HEK293 (cell line): ENCODE measurements around the gene IMP3.

ENCODE experiments used
- CTCF ChIA-PET: fragments of 350-600 bp; formaldehyde crosslinking; extraction: SDS; loops from one replicate; lab custom pipeline; 2021; ENCODE audit warnings: antibody characterized with exemption; lab: Yijun Ruan, JAX
- POLR2A ChIA-PET: fragments of 300-600 bp; formaldehyde crosslinking; extraction: SDS; loops from one replicate; lab custom pipeline; 2020; ENCODE audit warnings: antibody characterized with exemption, inconsistent platforms; lab: Yijun Ruan, JAX
- H3K27ac ChIP-seq: fragments of 200-500 bp; sonication (Bioruptor generic); 2 replicates; pipeline ENCODE4 v1.5.1; 2014; ENCODE audit warnings: low read depth, low read length, control low read depth, inconsistent platforms; ENCODE audit errors: extremely low read depth
- H3K36me3 ChIP-seq, 2 experiments: fragments of 200-500 bp in 1 of 2; sonication (Bioruptor generic) in 1 of 2; 1 replicate in 1 of 2; 2 replicates in 1 of 2; pipeline ENCODE4 v1.5.1; 2014 to 2017; ENCODE audit warnings: inconsistent platforms in 2 of 2, low read length in 2 of 2; ENCODE audit not compliant: control insufficient read depth in 2 of 2, insufficient read depth in 1 of 2
- H3K4me1 ChIP-seq: fragments of 200-500 bp; sonication (Bioruptor generic); 2 replicates; pipeline ENCODE4 v1.5.1; 2014; ENCODE audit warnings: mild to moderate bottlenecking, low read length, inconsistent platforms; ENCODE audit not compliant: control insufficient read depth, insufficient read depth
- H3K4me3 ChIP-seq: 2 replicates; pipeline ENCODE4 v1.5.1; 2011; ENCODE audit warnings: low read depth, mild to moderate bottlenecking, control low read depth, low read length, moderate library complexity
- H3K9me3 ChIP-seq: fragments of 200-500 bp; sonication (Bioruptor generic); 2 replicates; pipeline ENCODE4 v1.5.1; 2014; ENCODE audit warnings: low read depth, low read length, inconsistent platforms; ENCODE audit not compliant: control insufficient read depth, insufficient read depth
- BCL6B ChIP-seq: fragments of 450-650 bp; formaldehyde crosslinking; IDR thresholded peaks from 2 replicates; pipeline ENCODE4 v1.5.1; 2017; ENCODE audit warnings: missing biosample characterization, missing genetic modification characterization
- GLI2 ChIP-seq: fragments of 450-650 bp; formaldehyde crosslinking; IDR thresholded peaks from 2 replicates; pipeline ENCODE4; 2017; ENCODE audit warnings: missing biosample characterization, missing genetic modification characterization, low read depth, borderline replicate concordance
- IKZF3 ChIP-seq: fragments of 450-650 bp; IDR thresholded peaks from 2 replicates; pipeline ENCODE4 v1.5.0; 2018; ENCODE audit warnings: missing biosample characterization, mild to moderate bottlenecking, missing genetic modification characterization, moderate library complexity
- PRDM10 ChIP-seq: fragments of 450-650 bp; formaldehyde crosslinking; IDR thresholded peaks from 2 replicates; pipeline ENCODE4 v1.5.1; 2016; ENCODE audit warnings: missing biosample characterization, missing genetic modification characterization
- RBAK ChIP-seq: fragments of 450-650 bp; formaldehyde crosslinking; IDR thresholded peaks from 2 replicates; pipeline ENCODE4 v1.5.1; 2016; ENCODE audit warnings: missing biosample characterization, missing genetic modification characterization
- ZBTB17 ChIP-seq: fragments of 450-650 bp; formaldehyde crosslinking; IDR thresholded peaks from 2 replicates; pipeline ENCODE4 v1.5.1; 2016; ENCODE audit warnings: missing biosample characterization, missing genetic modification characterization
- ZIC2 ChIP-seq: fragments of 450-650 bp; formaldehyde crosslinking; IDR thresholded peaks from 2 replicates; pipeline ENCODE4 v1.5.1; 2016; ENCODE audit warnings: missing biosample characterization, missing genetic modification characterization
- ZNF10 ChIP-seq: fragments of 450-650 bp; formaldehyde crosslinking; IDR thresholded peaks from 2 replicates; pipeline ENCODE4 v1.5.1; 2017; ENCODE audit warnings: missing biosample characterization, missing genetic modification characterization
- ZNF19 ChIP-seq: fragments of 450-650 bp; formaldehyde crosslinking; IDR thresholded peaks from 2 replicates; pipeline ENCODE4; 2016; ENCODE audit warnings: missing biosample characterization, missing genetic modification characterization, low read depth
- ZNF24 ChIP-seq: fragments of 450-650 bp; formaldehyde crosslinking; IDR thresholded peaks from 2 replicates; pipeline ENCODE4 v1.5.1; 2016; ENCODE audit warnings: missing biosample characterization, missing genetic modification characterization
- ZNF350 ChIP-seq: fragments of 450-650 bp; formaldehyde crosslinking; IDR thresholded peaks from 2 replicates; pipeline ENCODE4 v1.5.0; 2017; ENCODE audit warnings: missing biosample characterization, mild to moderate bottlenecking, missing genetic modification characterization
- ZNF366 ChIP-seq: fragments of 450-650 bp; formaldehyde crosslinking; conservative IDR thresholded peaks from 2 replicates; pipeline ENCODE4 v1.5.1; 2016; ENCODE audit warnings: missing biosample characterization, missing genetic modification characterization
- ZNF549 ChIP-seq: fragments of 450-650 bp; IDR thresholded peaks from 2 replicates; pipeline ENCODE4 v1.5.1; 2018; ENCODE audit warnings: missing biosample characterization, missing genetic modification characterization, mild to moderate bottlenecking, inconsistent platforms, moderate library complexity
- ZNF561 ChIP-seq: fragments of 450-650 bp; IDR thresholded peaks from 2 replicates; pipeline ENCODE4 v1.5.1; 2018; ENCODE audit warnings: missing biosample characterization, missing genetic modification characterization, borderline replicate concordance
- ZNF600 ChIP-seq: fragments of 450-650 bp; formaldehyde crosslinking; IDR thresholded peaks from 2 replicates; pipeline ENCODE4 v1.5.1; 2016; ENCODE audit warnings: missing biosample characterization, missing genetic modification characterization
- ZNF837 ChIP-seq: fragments of 450-650 bp; formaldehyde crosslinking; IDR thresholded peaks from 2 replicates; pipeline ENCODE4 v1.5.1; 2016; ENCODE audit warnings: missing biosample characterization, missing genetic modification characterization
- ZSCAN30 ChIP-seq: fragments of 450-650 bp; IDR thresholded peaks from 2 replicates; pipeline ENCODE4 v1.5.1; 2018; ENCODE audit warnings: missing biosample characterization, mild to moderate bottlenecking, missing genetic modification characterization, moderate library complexity
- TF ChIP-seq, protein P1 (sequence below): fragments of 450-650 bp; formaldehyde crosslinking; IDR thresholded peaks from 2 replicates; pipeline ENCODE4 v1.5.1; 2016; ENCODE audit warnings: missing biosample characterization, missing genetic modification characterization

IMP3 gene

DNA sequence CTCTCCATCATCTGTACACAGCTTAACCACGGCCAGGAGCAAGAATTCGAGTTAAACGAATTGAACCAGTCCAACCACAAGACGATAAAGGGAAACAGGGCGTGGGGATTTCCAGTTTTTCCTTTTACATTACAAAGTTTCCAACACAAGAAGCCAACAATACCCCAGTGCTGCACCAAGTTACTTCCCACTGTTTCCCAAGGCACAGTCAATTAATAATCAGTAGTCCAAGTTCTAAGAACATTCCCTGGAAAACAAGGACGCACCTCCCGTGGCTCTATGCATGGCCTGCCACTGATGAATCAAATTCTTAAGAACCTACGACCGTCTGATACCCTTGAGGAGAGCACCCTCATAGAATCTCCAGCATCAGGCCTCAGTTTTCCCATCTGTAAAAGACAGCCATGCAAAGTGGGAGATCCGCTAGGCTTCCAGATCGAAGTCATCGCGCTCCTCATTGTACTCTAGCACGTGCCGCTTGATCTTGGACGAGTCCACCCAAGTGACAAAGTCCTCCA, 774 bp downstream of the IMP3 start:
- ChIA-PET POLR2A (interaction anchor here (0.6 to 4.4 kb wide), 25 partner anchors 7 to 304 kb away, joined by 3 to 94 read pairs (median 5); partner anchors contain the start of genes COMMD4, MAN2C1, NEIL1 and PTPN9), CTCF (interaction anchor here (0.6 to 5.8 kb wide), 9 partner anchors 12 to 374 kb away, joined by 3 to 47 read pairs (median 4); partner anchors contain the start of genes MAN2C1 and SNUPN)
- TF ChIP-seq ZNF24 = no peak
- TF ChIP-seq GLI2 = no peak
- 0 out of 2 replicates have a peak, but pooled peaks have one; percentile 25 for TF ChIP-seq ZSCAN30 (tag by site-specific recombination)
- peak; percentile 40 for TF ChIP-seq PRDM10 (tag by site-specific recombination)
- TF ChIP-seq ZNF10 (tag by site-specific recombination) = peak; percentile 79
- 0 out of 2 replicates have a peak, but pooled peaks have one; percentile 10 for TF ChIP-seq IKZF3 (tag by site-specific recombination)
- peak; percentile 69; the same call in 1 of the 2 replicates for TF ChIP-seq BCL6B
- 0 out of 2 replicates have a peak, but pooled peaks have one; percentile 19 for TF ChIP-seq ZNF561 (tag by site-specific recombination)
- peak overlapping the region; percentile 94; the same call in 1 of the 2 replicates for H3K27ac ChIP-seq
- no peaks in the 10 kb centered on the region for H3K9me3 ChIP-seq
- peak overlapping the region; percentile 58 for H3K4me3 ChIP-seq
- peaks cover 6% of the 10 kb centered on the region in 2 experiments; a peak in 2 of 3 replicates for H3K36me3 ChIP-seq
- H3K4me1 ChIP-seq = peaks cover 7% of the 10 kb centered on the region

DNA sequence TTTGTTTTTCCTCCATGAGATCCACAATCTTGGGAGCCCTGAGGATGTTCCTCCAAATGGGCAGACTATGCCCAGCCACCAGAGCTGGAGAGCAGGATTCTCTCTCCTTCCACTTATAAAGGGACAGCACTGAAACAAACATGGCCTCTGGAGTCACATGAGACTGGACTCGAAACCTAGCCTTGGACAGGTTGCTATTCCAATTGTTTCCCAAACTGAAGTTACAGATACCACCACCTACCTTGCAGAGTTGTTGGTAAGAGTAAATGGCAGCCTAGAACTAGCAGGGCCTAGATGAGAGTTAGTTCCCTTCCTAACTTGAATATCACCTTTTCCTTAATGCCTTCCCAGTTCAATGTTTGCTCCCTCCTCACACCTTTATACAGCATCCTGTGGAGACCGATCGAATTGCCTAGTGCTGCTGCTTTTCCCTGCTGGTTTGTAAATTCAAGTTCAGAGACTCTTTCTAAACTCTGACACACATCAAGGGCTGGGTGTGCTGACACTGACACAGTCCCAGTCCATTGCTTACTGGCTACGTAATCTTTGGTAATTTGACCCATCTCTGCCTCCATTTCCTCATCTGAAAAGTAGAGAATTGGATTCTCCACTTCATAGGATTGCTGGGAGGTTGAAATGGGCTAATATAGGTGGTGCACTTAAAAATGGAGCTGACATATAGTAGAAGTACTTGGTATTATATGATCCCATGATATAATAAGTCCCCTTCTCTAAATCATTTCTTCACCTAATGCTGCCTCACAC, 2.6 kb downstream of the IMP3 start:
- Histone ChIP-seq H3K9me3 (no peaks in the 10 kb centered on the region), H3K36me3 (peaks cover 6% of the 10 kb centered on the region in 2 experiments; a peak in 2 of 3 replicates), H3K4me3 (no peak overlapping the region), H3K4me1 (peaks cover 7% of the 10 kb centered on the region), H3K27ac (peak overlapping the region; percentile 25; the same call in 1 of the 2 replicates)
- ChIA-PET POLR2A (interaction anchor here (0.6 to 4.4 kb wide), 9 partner anchors 10 to 270 kb away, joined by 3 to 94 read pairs (median 21); partner anchors contain the start of genes MAN2C1, PTPN9, SIN3A and SNUPN), CTCF (interaction anchor here (0.6 to 5.8 kb wide), 10 partner anchors 8 to 270 kb away, joined by 3 to 47 read pairs (median 6); partner anchors contain the start of genes MAN2C1, SNUPN and SNX33)
- TF ChIP-seq RBAK (tag by site-specific recombination) (no peak), ZNF837 (tag by site-specific recombination) (no peak), ZNF366 (tag by site-specific recombination) (no peak), ZNF600 (tag by site-specific recombination) (peak; percentile 53; the same call in 1 of the 2 replicates), ZBTB17 (tag by site-specific recombination) (peak; percentile 77), ZIC2 (tag by site-specific recombination) (no peak), ZNF24 (0 out of 2 replicates have a peak, but pooled peaks have one; percentile 30), ZNF350 (tag by site-specific recombination) (no peak), ZNF549 (tag by site-specific recombination) (no peak), ZNF19 (tag by site-specific recombination) (no peak)
- TF ChIP-seq, protein P1, sequence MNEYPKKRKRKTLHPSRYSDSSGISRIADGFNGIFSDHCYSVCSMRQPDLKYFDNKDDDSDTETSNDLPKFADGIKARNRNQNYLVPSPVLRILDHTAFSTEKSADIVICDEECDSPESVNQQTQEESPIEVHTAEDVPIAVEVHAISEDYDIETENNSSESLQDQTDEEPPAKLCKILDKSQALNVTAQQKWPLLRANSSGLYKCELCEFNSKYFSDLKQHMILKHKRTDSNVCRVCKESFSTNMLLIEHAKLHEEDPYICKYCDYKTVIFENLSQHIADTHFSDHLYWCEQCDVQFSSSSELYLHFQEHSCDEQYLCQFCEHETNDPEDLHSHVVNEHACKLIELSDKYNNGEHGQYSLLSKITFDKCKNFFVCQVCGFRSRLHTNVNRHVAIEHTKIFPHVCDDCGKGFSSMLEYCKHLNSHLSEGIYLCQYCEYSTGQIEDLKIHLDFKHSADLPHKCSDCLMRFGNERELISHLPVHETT (tag by site-specific recombination) = no peak
